HG03354 (cell line): ENCODE results near the gene OR6B2.
"Not testable (repeated sequence)": the region's sequence is repeated elsewhere in the genome, so short reads cannot be mapped to it uniquely, and the experiment has no call there.

Experiments
- ATAC-seq: cut with Tn5 transposase; IDR thresholded peaks from one replicate; pipeline ENCODE4 v1.9.1; 2021; ENCODE audit warnings: mild to moderate bottlenecking; ENCODE audit not compliant: unreplicated experiment, poor library complexity, severe bottlenecking

The OR6B2 gene

DNA sequence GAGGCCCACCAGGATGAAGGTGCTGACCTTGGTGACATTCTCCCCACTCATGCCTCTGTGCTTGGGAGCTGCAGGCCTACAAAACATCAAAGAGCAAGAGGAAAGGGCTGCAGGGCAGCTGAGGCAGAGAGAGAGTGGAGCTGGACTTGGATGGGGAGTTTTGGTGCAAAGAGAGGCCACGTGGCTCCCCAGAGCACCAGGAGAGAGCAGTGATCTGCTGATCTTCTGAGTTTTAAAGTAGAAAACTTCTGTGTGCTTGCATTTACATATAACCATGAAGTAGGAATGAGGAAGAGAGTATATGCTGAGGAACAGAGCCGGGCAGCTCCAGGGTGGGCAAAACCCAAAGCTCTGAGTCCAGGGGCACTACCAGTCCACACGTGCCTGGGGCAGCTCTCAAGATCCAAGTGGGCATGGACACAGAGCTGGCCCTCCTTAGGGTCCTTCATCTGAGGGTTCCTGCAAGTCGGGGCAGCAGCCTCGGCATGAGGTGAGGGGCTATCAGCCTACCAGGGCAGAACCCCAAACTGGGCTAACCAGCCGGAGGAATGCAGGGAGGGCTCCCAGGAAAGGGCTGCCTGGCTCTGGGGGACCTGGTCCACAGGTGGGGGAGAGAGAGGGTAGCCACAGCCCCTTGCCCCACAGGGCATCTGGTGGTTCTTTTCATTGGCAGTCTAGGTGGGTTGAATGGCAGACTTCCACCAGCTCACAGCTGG, at the start of gene OR6B2:
Gene OR6B2, minus strand, starts transcription at position 51 of the 716 bp plus-strand sequence. Its CDS starts 0 bp downstream, at position 51.
- ATAC-seq: no peak

DNA sequence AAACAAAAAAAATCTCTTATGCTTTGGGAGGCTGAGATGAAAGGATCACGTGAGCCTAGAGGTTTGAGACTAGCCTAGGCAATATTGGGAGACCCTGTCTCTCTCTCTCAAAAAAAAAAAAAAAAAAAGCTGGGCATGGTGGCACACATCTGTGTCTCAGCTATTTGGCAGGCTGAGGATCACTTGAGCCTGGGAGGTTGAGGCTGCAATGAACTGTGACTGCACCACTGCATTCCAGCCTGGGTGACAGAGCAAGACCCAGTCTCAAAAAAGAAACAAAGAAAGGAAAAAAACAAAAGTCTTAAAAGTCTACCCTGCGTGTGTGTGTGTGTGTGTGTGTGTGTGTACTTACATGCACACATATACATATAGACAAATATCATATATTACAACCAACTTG, 48.4 kb upstream of the OR6B2 start:
- no peak for ATAC-seq

- no peak for ATAC-seq
Observed at GRCh38 chr2:240077442-240077841, 47.2 kb upstream of the OR6B2 start.

DNA sequence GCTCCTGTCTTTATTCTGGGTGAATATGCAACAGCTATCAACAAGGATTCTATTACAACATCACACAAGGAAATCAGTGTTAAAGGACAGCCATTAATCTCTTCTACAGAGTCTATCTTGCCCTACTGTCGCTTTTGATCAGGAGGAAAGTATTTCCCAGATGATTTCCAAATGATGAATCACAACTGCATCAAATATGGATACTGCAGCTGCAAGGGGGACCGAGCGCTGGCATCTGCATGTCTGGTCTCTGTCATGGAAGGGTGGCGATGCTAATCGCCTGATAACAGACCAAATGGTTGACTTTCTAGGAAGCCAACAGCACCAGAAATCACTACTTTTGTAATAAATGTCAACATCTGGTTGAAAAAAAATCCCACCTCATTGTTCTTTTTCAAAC, 44.3 kb upstream of the OR6B2 start:
- ATAC-seq: no peak

DNA sequence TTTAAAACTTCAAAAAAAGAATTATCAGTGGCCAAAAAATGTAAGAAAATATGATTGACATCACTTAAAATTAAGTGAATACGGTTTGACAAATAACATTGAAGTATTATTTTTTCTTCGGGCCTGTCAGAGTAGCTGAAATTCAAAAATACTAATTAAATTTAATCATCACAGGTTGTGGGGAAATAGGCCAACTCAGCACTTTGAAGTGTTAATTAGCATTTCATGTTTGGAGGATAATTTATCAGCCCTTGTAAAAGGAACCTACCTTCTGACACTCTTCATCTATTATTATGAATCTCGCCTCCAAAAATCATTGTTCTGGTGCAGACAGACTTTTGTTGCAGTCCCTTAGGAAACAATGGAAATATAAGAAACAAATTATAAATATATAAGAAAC, 40.7 kb upstream of the OR6B2 start:
- ATAC-seq: no peak

- ATAC-seq: no peak
Observed at GRCh38 chr2:240069829-240070228, 39.6 kb upstream of the OR6B2 start.

DNA sequence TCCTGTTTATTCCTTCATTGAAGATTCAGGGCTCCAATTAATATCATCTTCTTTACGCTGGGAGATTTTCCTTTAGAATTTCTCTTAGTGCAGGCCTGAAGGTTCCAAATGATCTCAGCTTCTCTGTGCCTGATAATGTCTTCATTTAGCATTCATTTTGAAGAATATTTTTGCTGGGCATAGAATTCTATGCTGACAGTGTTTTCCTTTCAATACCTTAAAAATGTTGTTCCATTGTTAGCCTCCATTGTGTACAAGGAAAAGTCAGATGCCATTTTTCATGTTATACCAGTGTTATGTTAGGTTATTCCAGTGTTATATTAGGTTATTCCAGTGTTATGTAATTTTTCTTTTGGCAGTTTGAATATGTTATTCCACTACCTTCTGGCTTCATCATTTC, 38.0 kb upstream of the OR6B2 start:
- no peak for ATAC-seq

DNA sequence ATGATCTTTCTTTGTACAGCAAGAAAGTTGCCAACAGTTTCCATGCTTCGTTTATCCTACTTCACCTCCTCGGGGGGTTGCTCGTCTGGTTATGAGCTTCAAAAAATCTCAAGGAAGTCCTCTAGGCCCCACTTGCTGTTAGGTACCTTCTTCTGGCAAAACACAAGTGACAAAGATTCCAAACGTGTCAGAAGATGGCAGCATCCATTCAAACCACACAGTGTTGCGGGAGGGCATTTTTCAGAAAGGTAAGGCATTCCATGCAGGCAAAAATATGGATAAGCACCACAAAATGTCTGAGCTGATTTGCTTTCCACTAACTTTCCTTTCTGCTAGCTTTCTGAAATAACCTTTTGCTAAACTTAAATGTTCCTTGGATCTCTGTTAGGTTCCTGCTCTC, 36.3 kb upstream of the OR6B2 start:
- ATAC-seq: no peak

DNA sequence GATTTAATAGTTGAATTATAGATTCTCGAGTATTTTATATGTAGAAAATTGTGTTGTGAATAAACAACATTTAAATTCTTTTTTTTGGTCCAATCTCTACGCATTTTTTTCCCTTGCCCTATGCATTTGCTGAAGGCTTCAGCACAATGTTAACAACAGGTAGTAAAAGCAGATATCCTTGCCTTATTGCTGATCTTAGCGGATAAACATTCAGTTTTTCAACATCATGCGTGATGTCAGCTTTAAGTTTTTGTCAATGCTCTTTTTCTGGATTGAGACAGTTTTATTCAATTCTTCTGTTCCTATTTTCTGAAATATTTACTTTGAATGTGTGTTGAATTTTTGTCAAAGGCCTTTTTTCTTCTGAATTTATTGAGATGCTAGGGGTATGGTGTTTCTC, 34.7 kb upstream of the OR6B2 start:
- no peak for ATAC-seq

DNA sequence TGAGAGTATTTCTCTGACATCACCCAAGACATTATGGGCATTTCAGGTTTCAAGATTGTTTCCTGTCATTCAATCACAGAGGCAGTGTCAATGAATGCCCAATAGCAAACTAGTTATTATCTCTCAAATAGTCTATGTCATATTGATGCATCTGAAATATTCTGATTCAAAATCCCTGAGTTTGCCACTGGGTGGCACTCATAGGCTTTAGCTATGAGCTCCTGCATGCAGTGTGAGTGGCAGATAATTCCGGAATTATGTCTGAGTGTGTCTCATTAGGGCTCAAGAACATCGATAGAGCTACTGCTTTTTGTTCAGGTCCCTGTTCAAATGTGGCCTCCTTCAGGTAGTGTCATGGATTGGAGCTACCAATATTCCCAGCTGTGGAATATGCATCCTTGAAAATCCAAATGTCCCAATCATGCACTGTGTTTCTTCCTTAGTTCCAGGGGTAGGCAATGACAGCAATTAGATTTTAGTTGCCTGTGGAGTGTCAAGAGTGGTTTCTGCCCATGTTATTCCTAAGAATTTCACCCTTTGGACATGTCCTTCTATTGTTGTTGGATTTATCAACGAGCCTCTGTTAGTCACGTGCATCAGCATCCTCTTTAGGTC, 30.9 kb upstream of the OR6B2 start:
- peak; percentile 51 for ATAC-seq

DNA sequence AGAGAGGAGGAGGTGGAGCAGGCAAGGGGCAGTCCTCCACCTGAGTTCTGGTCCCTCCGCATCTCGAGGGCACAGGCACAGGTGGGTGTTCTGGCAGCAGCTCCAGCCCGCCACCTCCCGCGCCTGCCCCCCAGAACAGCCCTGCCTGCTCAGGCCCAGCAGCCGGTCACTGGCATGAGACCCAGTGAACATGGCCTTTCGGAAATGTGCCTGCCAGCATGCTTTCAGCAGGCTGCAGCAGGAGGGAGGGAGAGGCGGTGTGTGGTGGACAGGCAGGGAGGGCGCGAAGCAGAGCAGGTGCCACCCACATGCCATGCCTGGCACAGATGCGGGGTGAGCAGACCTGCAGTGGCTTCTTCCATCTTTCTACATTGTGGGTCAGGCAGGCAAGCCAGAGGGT, 26.4 kb upstream of the OR6B2 start:
- ATAC-seq: no peak

DNA sequence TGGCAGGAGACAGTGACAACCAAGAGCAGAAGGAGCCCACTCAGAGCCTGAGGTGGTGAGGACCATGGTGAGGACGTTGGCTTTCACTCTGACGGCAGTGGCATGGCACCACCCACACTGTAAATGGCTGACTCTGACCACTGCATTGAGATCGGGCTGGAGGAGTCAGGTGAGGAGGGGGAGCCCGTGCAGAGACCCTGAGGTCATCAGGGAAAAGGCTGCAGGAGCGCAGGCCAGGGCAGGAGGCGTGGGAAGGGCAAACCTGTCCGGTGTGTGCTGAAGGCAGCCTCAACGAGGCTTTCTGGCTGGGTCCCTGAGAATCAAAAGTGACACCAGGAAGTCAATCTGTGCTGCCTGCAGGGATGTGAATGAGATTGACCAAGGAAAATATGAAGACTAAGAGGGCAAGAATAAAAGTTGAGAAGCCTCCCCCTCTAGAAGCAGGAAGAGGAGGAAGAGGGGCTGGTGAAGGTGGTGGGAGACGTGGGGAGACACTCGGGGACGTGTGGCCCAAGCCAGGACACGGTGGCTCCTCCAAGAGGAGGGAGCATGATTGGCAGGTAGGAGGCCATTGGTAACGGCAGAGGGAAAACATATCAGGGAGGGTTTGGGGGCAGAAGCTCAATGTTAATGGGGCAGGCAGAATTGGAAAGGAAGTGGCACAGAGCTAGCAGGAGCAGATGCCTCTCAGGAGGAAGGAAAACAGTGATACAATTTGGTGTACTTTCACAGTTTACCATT, 25.1 kb upstream of the OR6B2 start:
- ATAC-seq: no peak

GRCh38 chr2:240053173-240054155, 23.2 kb upstream of the OR6B2 start, which contains the start of gene OR6B3:
Gene OR6B3, minus strand, starts transcription at chr2:240053521.
- no peak for ATAC-seq

GRCh38 chr2:240052524-240052923, 22.3 kb upstream of the OR6B2 start:
- ATAC-seq: no peak

DNA sequence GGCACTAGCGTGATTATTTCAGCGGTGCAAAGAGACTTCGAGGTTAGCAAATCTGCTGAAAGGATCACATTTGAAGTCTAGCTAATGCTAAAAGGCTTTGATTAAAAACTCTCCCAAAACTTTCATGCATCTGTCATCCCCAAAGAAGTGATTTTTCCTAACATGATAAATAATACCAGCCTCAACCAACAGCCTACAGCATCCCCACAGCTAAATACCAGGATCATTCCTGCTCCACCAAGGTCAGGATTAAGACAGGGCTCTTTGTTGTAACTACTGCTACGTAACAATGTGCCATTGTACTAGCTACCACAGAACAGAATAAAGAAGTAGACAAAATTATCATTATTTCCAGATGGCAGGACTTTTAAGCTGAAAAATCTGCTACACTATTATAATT, 21.5 kb upstream of the OR6B2 start:
- ATAC-seq: no peak

DNA sequence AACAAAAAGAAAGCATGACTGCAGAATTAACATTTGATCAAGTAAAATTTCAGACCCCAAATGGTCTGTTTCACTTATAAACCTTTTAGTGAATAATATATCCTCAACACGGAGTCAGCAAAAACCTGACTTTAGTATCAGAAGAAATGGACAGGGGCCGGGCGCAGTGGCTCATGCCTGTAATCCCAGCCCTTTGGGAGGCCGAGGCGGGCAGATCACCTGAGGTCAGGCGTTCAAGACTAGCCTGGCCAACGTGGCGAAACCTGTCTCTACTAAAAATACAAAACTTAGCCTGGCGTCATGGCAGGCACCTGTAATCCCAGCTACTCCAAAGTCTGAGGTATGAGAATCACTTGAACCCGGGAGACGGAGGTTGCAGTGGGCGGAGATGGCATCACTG, 20.0 kb upstream of the OR6B2 start:
- ATAC-seq: no peak

DNA sequence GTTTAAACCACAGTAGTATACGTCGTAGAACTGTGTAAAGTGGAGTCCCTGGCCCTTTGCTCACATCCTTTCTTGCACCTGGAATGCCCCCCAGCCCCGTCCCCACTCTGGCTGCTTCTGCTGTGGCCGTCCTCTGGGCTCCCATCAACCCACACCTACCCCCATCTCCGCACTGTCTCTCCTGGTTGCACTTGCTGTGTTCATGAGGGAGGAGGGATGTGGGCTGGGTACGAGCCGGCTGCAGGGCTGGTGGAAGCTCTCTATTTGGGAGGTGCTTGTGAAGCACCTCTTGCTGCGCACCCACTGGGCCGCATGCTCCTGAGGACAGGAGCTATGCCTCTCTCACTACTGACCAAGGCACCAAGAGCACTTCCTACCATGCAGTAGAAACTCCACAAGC, 18.0 kb upstream of the OR6B2 start:
- no peak for ATAC-seq

GRCh38 chr2:240045098-240045497, 14.9 kb upstream of the OR6B2 start:
- no peak for ATAC-seq

DNA sequence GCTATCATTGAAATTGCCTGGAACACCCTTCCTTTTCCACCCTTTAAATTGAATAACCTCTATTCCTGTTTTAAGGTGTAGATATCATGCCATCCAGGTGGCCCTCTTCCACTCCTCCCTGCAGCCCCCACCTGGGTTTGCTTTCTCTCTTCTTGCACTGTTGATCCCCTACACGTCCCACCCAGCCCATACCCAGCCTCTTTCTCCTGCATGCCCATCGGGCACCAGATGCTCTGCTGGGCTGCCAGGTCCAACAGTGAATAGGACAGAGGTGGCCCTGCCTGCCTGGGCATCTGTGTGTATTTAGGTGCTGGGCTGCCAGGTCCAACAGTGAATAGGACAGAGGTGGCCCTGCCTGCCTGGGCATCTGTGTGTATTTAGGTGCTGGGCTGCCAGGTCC, 13.9 kb upstream of the OR6B2 start:
- ATAC-seq: not testable (repeated sequence)
